ENCODE measurements around the gene LGALS7B.

The LGALS7B gene

GRCh38 chr19:38830039-38830733, 41.2 kb downstream of the LGALS7B start:
- TF ChIP-seq, protein P1, sequence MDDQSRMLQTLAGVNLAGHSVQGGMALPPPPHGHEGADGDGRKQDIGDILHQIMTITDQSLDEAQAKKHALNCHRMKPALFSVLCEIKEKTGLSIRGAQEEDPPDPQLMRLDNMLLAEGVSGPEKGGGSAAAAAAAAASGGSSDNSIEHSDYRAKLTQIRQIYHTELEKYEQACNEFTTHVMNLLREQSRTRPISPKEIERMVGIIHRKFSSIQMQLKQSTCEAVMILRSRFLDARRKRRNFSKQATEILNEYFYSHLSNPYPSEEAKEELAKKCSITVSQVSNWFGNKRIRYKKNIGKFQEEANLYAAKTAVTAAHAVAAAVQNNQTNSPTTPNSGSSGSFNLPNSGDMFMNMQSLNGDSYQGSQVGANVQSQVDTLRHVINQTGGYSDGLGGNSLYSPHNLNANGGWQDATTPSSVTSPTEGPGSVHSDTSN (CRISPR knock-in tag; IDR thresholded peaks at IDR 0.05): no peak
- no peak for TF ChIP-seq ZNF660 (tag by site-specific recombination; IDR thresholded peaks at IDR 0.05)
- no peak for TF ChIP-seq MEIS1 (CRISPR knock-in tag; IDR thresholded peaks at IDR 0.05; ENCODE audit: borderline replicate concordance)
- no peak for TF ChIP-seq ZBTB20 (tag by site-specific recombination; IDR thresholded peaks at IDR 0.05)
- no peak for TF ChIP-seq ZNF449 (tag by site-specific recombination; IDR thresholded peaks at IDR 0.05)
- no peak for TF ChIP-seq ZNF529 (tag by site-specific recombination; IDR thresholded peaks at IDR 0.05; ENCODE audit: insufficient replicate concordance)
- no peak for TF ChIP-seq ZSCAN23 (tag by site-specific recombination; IDR thresholded peaks at IDR 0.05)
- Histone ChIP-seq H3K27ac (ENCODE audit: extremely low read depth, low read depth, low read length) (no peak overlapping the region; the same call in 1 of the 2 replicates), H3K9me3 (ENCODE audit: control insufficient read depth, insufficient read depth, low read depth, low read length) (no peaks in the 10 kb centered on the region), H3K4me3 (ENCODE audit: low read depth, low read length) (no peak overlapping the region), H3K36me3 (ENCODE audit: control insufficient read depth in 2 of 2, insufficient read depth in 1 of 2, low read length in 2 of 2) (peaks cover 30 to 42% of the 10 kb centered on the region in 2 experiments), H3K4me1 (ENCODE audit: control insufficient read depth, insufficient read depth, low read length) (peaks cover 19% of the 10 kb centered on the region)
- POLR2A ChIA-PET: interaction anchor here (0.6 to 7.4 kb wide), 6 partner anchors 8 to 70 kb away, joined by 3 to 159 read pairs (median 6); partner anchors contain the start of genes HNRNPL, NFKBIB and SIRT2
- CTCF ChIA-PET: interaction anchor here (0.6 to 2.1 kb wide), 4 partner anchors 16 to 351 kb away, joined by 3 to 9 read pairs (median 7); partner anchors contain the start of genes MRPS12 and SARS2

DNA sequence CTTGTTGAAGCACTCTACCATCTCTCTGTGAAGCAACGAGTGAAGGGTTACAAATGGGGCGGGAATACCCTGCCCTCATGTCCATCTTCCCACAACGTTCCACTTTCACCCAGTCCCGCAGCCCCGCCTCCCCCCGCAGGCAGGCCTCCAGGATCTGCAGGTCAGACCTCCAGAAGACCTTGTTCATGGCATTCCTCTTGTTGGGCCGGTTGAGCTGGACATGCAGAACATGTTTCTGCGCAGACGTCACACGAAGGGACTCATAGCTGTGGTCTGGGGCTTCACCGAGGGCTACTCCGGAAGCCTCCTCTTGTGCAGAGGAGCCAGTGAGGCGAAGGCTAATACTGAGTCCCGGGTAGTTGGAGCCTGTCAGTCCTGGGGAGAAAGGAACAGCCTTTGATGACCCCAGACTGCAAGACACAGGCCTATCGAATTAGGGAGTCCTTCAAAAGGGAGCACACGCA, 42.2 kb downstream of the LGALS7B start:
- Histone ChIP-seq H3K27ac (ENCODE audit: extremely low read depth, low read depth, low read length) (peak overlapping the region; percentile 82; the same call in 1 of the 2 replicates), H3K4me1 (ENCODE audit: control insufficient read depth, insufficient read depth, low read length) (peaks cover 19% of the 10 kb centered on the region)
- POLR2A ChIA-PET: interaction anchor here (0.6 to 7.4 kb wide), 17 partner anchors 9 to 1177 kb away, joined by 3 to 159 read pairs (median 5); partner anchors contain the start of genes ACTN4, HNRNPL, MRPS12 and NFKBIB
- TF ChIP-seq ZNF391 (tag by site-specific recombination; IDR thresholded peaks at IDR 0.05; ENCODE audit: borderline replicate concordance, low read depth) (no peak; the same call in 1 of the 2 replicates), ZNF23 (tag by site-specific recombination; IDR thresholded peaks at IDR 0.05; ENCODE audit: borderline replicate concordance) (no peak), SALL2 (tag by site-specific recombination; IDR thresholded peaks at IDR 0.05; ENCODE audit: borderline replicate concordance) (no peak), ZNF404 (tag by site-specific recombination; IDR thresholded peaks at IDR 0.05) (no peak), ZNF280D (tag by site-specific recombination; IDR thresholded peaks at IDR 0.05) (no peak), ZNF148 (tag by site-specific recombination; IDR thresholded peaks at IDR 0.05; ENCODE audit: borderline replicate concordance) (peak; percentile 67; the same call in 1 of the 2 replicates), ZNF548 (tag by site-specific recombination; IDR thresholded peaks at IDR 0.05) (no peak), ZNF514 (tag by site-specific recombination; IDR thresholded peaks at IDR 0.05) (no peak), ZNF416 (tag by site-specific recombination; IDR thresholded peaks at IDR 0.05) (no peak; the same call in 1 of the 2 replicates), ZNF521 (tag by site-specific recombination; IDR thresholded peaks at IDR 0.05) (no peak), ZNF664 (tag by site-specific recombination; IDR thresholded peaks at IDR 0.05) (no peak; the same call in 1 of the 2 replicates), ZBTB1 (tag by site-specific recombination; IDR thresholded peaks at IDR 0.05) (no peak), REPIN1 (tag by site-specific recombination; IDR thresholded peaks at IDR 0.05; ENCODE audit: low read depth) (peak; percentile 66; the same call in 1 of the 2 replicates), ZNF239 (tag by site-specific recombination; IDR thresholded peaks at IDR 0.05) (no peak)
- TF ChIP-seq, protein P2, sequence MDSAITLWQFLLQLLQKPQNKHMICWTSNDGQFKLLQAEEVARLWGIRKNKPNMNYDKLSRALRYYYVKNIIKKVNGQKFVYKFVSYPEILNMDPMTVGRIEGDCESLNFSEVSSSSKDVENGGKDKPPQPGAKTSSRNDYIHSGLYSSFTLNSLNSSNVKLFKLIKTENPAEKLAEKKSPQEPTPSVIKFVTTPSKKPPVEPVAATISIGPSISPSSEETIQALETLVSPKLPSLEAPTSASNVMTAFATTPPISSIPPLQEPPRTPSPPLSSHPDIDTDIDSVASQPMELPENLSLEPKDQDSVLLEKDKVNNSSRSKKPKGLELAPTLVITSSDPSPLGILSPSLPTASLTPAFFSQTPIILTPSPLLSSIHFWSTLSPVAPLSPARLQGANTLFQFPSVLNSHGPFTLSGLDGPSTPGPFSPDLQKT (IDR thresholded peaks at IDR 0.05; ENCODE audit: borderline replicate concordance, low read depth, low read length): no peak
- TF ChIP-seq, protein P1 (CRISPR knock-in tag; IDR thresholded peaks at IDR 0.05): no peak

More for the DNA sequence above, 42.2 kb downstream of the LGALS7B start:
- Histone ChIP-seq H3K9me3 (ENCODE audit: control insufficient read depth, insufficient read depth, low read depth, low read length) (no peaks in the 10 kb centered on the region), H3K36me3 (ENCODE audit: control insufficient read depth in 2 of 2, insufficient read depth in 1 of 2, low read length in 2 of 2) (peaks cover 34 to 51% of the 10 kb centered on the region in 2 experiments), H3K4me3 (ENCODE audit: low read depth, low read length) (peak overlapping the region; percentile 59)
- CTCF ChIA-PET: interaction anchor here (0.6 to 2.1 kb wide), 8 partner anchors 17 to 672 kb away, joined by 3 to 7 read pairs (median 4); partner anchors contain the start of genes MRPS12 and SARS2
